Peyer's patch (tissue), 4 donors: ENCODE measurements around the gene PLA2G4E.

ENCODE experiments used
- CTCF ChIP-seq, 6 experiments: fragments of 450-650 bp in 4 of 6; fragments of 200-600 bp in 2 of 6; sonication (generic) in 1 of 6; IDR thresholded peaks; one replicate each; pipeline ENCODE4 v1.5.1; 2017 to 2019; ENCODE audit warnings: antibody characterized with exemption in 6 of 6, mild to moderate bottlenecking in 3 of 6, moderate library complexity in 1 of 6
- POLR2A ChIP-seq, 2 donors: fragments of 450-650 bp; IDR thresholded peaks; one replicate each; pipeline ENCODE4 v1.5.1; 2017; ENCODE audit warnings: antibody characterized with exemption in 2 of 2, mild to moderate bottlenecking in 2 of 2, moderate library complexity in 2 of 2

GRCh38 chr15:41992151-41992802 lies 28.6 kb downstream of the PLA2G4E start:
- TF ChIP-seq CTCF (IDR thresholded peaks at IDR 0.05) (no peak), POLR2A (IDR thresholded peaks at IDR 0.05) (no peak)
